WTC11 (cell line): ENCODE measurements around the gene LAMP1.

Source experiments
- ATF1 ChIP-seq: sonication (generic); formaldehyde crosslinking; IDR thresholded peaks from 2 replicates; pipeline ENCODE4 v1.8.1; 2023; ENCODE audit warnings: mild to moderate bottlenecking, moderate library complexity, missing genetic modification reagents
- FOXJ3 ChIP-seq: sonication (generic); formaldehyde crosslinking; IDR thresholded peaks from 2 replicates; pipeline ENCODE4 v1.9.0; 2021; ENCODE audit warnings: missing genetic modification reagents, mild to moderate bottlenecking, borderline replicate concordance
- JUN ChIP-seq: sonication (generic); formaldehyde crosslinking; IDR thresholded peaks from 2 replicates; pipeline ENCODE4 v1.8.0; 2023; ENCODE audit warnings: mild to moderate bottlenecking, missing genetic modification reagents
- ZBTB21 ChIP-seq: sonication (generic); formaldehyde crosslinking; IDR thresholded peaks from 2 replicates; pipeline ENCODE4 v1.8.1; 2023; ENCODE audit warnings: mild to moderate bottlenecking, missing genetic modification reagents, borderline replicate concordance
- ZNF138 ChIP-seq: sonication (generic); formaldehyde crosslinking; conservative IDR thresholded peaks from 2 replicates; pipeline ENCODE4 v1.8.1; 2022; ENCODE audit warnings: mild to moderate bottlenecking, moderate library complexity, missing genetic modification reagents
- TF ChIP-seq, protein P1 (sequence below): fragments of 200-600 bp; IDR thresholded peaks from 2 replicates; pipeline ENCODE4 v1.8.0; 2022; ENCODE audit warnings: antibody characterized with exemption
- TF ChIP-seq, protein P2 (sequence below): sonication (generic); formaldehyde crosslinking; IDR thresholded peaks from 2 replicates; pipeline ENCODE4 v1.8.1; 2023; ENCODE audit warnings: mild to moderate bottlenecking, moderate library complexity, missing genetic modification reagents
- TF ChIP-seq, protein P3 (sequence below): sonication (generic); formaldehyde crosslinking; IDR thresholded peaks from 2 replicates; pipeline ENCODE4 v1.8.1; 2022; ENCODE audit warnings: low read depth, missing genetic modification reagents, borderline replicate concordance
- TF ChIP-seq, protein P4 (sequence below): sonication (generic); formaldehyde crosslinking; IDR thresholded peaks from 2 replicates; pipeline ENCODE4 v1.8.0; 2022; ENCODE audit warnings: mild to moderate bottlenecking, missing genetic modification reagents
- TF ChIP-seq, protein P5 (sequence below): sonication (generic); formaldehyde crosslinking; IDR thresholded peaks from 2 replicates; pipeline ENCODE4 v1.8.1; 2022; ENCODE audit warnings: low read depth, mild to moderate bottlenecking, moderate library complexity, missing genetic modification reagents, borderline replicate concordance
- TF ChIP-seq, protein P6 (sequence below): sonication (generic); formaldehyde crosslinking; IDR thresholded peaks from 2 replicates; pipeline ENCODE4 v1.8.0; 2023; ENCODE audit warnings: missing genetic modification reagents, mild to moderate bottlenecking, borderline replicate concordance
- TF ChIP-seq, protein P7 (sequence below): sonication (generic); formaldehyde crosslinking; conservative IDR thresholded peaks from 2 replicates; pipeline ENCODE4 v1.8.1; 2022; ENCODE audit warnings: mild to moderate bottlenecking, missing genetic modification reagents

DNA sequence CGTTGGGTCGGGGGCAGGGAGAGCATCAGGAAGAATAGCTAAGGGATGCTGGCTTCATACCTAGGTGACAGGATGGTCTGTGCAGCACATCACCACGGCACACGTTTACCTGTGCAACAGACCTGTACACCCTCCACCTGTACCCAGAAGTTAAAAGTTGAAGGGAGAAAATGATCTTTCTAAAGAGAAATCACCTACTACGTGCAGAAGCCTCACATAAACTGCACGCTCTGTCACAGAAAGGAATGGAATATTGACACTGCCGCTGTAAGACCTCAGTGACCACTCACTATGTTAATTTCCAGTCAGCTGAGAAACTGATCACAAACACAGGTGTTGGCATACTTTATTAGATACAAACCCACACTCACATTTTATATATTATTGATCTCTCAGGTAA, 26.8 kb downstream of the LAMP1 start:
- TF ChIP-seq, protein P1, sequence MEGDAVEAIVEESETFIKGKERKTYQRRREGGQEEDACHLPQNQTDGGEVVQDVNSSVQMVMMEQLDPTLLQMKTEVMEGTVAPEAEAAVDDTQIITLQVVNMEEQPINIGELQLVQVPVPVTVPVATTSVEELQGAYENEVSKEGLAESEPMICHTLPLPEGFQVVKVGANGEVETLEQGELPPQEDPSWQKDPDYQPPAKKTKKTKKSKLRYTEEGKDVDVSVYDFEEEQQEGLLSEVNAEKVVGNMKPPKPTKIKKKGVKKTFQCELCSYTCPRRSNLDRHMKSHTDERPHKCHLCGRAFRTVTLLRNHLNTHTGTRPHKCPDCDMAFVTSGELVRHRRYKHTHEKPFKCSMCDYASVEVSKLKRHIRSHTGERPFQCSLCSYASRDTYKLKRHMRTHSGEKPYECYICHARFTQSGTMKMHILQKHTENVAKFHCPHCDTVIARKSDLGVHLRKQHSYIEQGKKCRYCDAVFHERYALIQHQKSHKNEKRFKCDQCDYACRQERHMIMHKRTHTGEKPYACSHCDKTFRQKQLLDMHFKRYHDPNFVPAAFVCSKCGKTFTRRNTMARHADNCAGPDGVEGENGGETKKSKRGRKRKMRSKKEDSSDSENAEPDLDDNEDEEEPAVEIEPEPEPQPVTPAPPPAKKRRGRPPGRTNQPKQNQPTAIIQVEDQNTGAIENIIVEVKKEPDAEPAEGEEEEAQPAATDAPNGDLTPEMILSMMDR = no peak
- TF ChIP-seq FOXJ3 (no peak), ATF1 (no peak), JUN (no peak), ZNF138 (CRISPR knock-in tag) (no peak), ZBTB21 (CRISPR knock-in tag) (no peak)
- TF ChIP-seq, protein P2, sequence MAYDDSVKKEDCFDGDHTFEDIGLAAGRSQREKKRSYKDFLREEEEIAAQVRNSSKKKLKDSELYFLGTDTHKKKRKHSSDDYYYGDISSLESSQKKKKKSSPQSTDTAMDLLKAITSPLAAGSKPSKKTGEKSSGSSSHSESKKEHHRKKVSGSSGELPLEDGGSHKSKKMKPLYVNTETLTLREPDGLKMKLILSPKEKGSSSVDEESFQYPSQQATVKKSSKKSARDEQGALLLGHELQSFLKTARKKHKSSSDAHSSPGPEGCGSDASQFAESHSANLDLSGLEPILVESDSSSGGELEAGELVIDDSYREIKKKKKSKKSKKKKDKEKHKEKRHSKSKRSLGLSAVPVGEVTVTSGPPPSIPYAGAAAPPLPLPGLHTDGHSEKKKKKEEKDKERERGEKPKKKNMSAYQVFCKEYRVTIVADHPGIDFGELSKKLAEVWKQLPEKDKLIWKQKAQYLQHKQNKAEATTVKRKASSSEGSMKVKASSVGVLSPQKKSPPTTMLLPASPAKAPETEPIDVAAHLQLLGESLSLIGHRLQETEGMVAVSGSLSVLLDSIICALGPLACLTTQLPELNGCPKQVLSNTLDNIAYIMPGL (CRISPR knock-in tag) = no peak
- TF ChIP-seq, protein P3, sequence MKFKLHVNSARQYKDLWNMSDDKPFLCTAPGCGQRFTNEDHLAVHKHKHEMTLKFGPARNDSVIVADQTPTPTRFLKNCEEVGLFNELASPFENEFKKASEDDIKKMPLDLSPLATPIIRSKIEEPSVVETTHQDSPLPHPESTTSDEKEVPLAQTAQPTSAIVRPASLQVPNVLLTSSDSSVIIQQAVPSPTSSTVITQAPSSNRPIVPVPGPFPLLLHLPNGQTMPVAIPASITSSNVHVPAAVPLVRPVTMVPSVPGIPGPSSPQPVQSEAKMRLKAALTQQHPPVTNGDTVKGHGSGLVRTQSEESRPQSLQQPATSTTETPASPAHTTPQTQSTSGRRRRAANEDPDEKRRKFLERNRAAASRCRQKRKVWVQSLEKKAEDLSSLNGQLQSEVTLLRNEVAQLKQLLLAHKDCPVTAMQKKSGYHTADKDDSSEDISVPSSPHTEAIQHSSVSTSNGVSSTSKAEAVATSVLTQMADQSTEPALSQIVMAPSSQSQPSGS = no peak
- TF ChIP-seq, protein P4, sequence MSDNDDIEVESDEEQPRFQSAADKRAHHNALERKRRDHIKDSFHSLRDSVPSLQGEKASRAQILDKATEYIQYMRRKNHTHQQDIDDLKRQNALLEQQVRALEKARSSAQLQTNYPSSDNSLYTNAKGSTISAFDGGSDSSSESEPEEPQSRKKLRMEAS (CRISPR knock-in tag) = no peak
- TF ChIP-seq, protein P5, sequence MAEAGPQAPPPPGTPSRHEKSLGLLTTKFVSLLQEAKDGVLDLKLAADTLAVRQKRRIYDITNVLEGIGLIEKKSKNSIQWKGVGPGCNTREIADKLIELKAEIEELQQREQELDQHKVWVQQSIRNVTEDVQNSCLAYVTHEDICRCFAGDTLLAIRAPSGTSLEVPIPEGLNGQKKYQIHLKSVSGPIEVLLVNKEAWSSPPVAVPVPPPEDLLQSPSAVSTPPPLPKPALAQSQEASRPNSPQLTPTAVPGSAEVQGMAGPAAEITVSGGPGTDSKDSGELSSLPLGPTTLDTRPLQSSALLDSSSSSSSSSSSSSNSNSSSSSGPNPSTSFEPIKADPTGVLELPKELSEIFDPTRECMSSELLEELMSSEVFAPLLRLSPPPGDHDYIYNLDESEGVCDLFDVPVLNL (CRISPR knock-in tag) = no peak
- TF ChIP-seq, protein P6, sequence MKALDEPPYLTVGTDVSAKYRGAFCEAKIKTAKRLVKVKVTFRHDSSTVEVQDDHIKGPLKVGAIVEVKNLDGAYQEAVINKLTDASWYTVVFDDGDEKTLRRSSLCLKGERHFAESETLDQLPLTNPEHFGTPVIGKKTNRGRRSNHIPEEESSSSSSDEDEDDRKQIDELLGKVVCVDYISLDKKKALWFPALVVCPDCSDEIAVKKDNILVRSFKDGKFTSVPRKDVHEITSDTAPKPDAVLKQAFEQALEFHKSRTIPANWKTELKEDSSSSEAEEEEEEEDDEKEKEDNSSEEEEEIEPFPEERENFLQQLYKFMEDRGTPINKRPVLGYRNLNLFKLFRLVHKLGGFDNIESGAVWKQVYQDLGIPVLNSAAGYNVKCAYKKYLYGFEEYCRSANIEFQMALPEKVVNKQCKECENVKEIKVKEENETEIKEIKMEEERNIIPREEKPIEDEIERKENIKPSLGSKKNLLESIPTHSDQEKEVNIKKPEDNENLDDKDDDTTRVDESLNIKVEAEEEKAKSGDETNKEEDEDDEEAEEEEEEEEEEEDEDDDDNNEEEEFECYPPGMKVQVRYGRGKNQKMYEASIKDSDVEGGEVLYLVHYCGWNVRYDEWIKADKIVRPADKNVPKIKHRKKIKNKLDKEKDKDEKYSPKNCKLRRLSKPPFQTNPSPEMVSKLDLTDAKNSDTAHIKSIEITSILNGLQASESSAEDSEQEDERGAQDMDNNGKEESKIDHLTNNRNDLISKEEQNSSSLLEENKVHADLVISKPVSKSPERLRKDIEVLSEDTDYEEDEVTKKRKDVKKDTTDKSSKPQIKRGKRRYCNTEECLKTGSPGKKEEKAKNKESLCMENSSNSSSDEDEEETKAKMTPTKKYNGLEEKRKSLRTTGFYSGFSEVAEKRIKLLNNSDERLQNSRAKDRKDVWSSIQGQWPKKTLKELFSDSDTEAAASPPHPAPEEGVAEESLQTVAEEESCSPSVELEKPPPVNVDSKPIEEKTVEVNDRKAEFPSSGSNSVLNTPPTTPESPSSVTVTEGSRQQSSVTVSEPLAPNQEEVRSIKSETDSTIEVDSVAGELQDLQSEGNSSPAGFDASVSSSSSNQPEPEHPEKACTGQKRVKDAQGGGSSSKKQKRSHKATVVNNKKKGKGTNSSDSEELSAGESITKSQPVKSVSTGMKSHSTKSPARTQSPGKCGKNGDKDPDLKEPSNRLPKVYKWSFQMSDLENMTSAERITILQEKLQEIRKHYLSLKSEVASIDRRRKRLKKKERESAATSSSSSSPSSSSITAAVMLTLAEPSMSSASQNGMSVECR (CRISPR knock-in tag) = no peak
- TF ChIP-seq, protein P7, sequence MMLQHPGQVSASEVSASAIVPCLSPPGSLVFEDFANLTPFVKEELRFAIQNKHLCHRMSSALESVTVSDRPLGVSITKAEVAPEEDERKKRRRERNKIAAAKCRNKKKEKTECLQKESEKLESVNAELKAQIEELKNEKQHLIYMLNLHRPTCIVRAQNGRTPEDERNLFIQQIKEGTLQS (CRISPR knock-in tag) = no peak
